Hepatocyte (in vitro differentiated cells): ENCODE results near the gene EXOSC9. TPM values are rescaled to one million over a fixed set of nuclear protein-coding genes. Genes with fewer than 3 reads are reported as not detected.

Experiments used
- DNase-seq: peaks from one replicate; pipeline ENCODE4 v3.0.0-alpha.2; 2016; ENCODE audit warnings: low spot score
- H2AFZ ChIP-seq: fragments of 200-600 bp; sonication (generic); 2 replicates; pipeline ENCODE4 v1.6.0; 2016; ENCODE audit warnings: antibody characterized with exemption, mild to moderate bottlenecking
- H3K27ac ChIP-seq: fragments of 200-600 bp; sonication (generic); 2 replicates; pipeline ENCODE4 v1.5.1; 2016; ENCODE audit warnings: mild to moderate bottlenecking
- H3K27me3 ChIP-seq: fragments of 200-600 bp; sonication (generic); 2 replicates; pipeline ENCODE4 v1.6.1; 2016
- H3K36me3 ChIP-seq: fragments of 200-600 bp; sonication (generic); replicated peaks from 2 replicates; pipeline ENCODE4 v1.5.1; 2016; ENCODE audit warnings: low read depth; ENCODE audit not compliant: insufficient read depth
- H3K4me1 ChIP-seq: fragments of 200-600 bp; sonication (generic); 2 replicates; pipeline ENCODE4 v1.5.1; 2016; ENCODE audit warnings: mild to moderate bottlenecking, moderate library complexity; ENCODE audit not compliant: insufficient read depth
- H3K4me2 ChIP-seq: fragments of 200-600 bp; sonication (generic); 2 replicates; pipeline ENCODE4 v1.6.0; 2016
- H3K4me3 ChIP-seq: fragments of 200-600 bp; sonication (generic); 2 replicates; pipeline ENCODE4 v1.5.1; 2016; ENCODE audit warnings: mild to moderate bottlenecking
- H3K79me2 ChIP-seq: fragments of 200-600 bp; sonication (generic); 2 replicates; pipeline ENCODE4 v1.6.0; 2017; ENCODE audit warnings: mild to moderate bottlenecking
- H3K9me2 ChIP-seq: fragments of 200-600 bp; sonication (generic); replicated peaks from 2 replicates; pipeline ENCODE4 v1.6.0; 2017; ENCODE audit warnings: mild to moderate bottlenecking; ENCODE audit not compliant: insufficient read depth
- H3K9me3 ChIP-seq: fragments of 200-600 bp; sonication (generic); 2 replicates; pipeline ENCODE4 v1.5.1; 2016; ENCODE audit warnings: low read depth, mild to moderate bottlenecking
- H4K20me1 ChIP-seq: fragments of 200-600 bp; sonication (generic); 2 replicates; pipeline ENCODE4 v1.6.0; 2016; ENCODE audit warnings: mild to moderate bottlenecking; ENCODE audit not compliant: insufficient read depth, poor library complexity, severe bottlenecking
- EZH2 ChIP-seq: fragments of 200-600 bp; sonication (generic); IDR thresholded peaks from 2 replicates; pipeline ENCODE4 v1.6.1; 2016; ENCODE audit warnings: antibody characterized with exemption, mild to moderate bottlenecking, borderline replicate concordance
- EZH2phosphoT487 ChIP-seq: fragments of 200-600 bp; sonication (generic); IDR thresholded peaks from one replicate; pipeline ENCODE4 v1.6.1; 2018; ENCODE audit warnings: antibody characterized with exemption, mild to moderate bottlenecking, low read depth, moderate library complexity; ENCODE audit not compliant: unreplicated experiment, severe bottlenecking
- WGBS: methylation state at CpG from one replicate; pipeline ENCODE4 v1.1.6; 2016; ENCODE audit warnings: low lambda C conversion rate; ENCODE audit errors: missing lambda C conversion rate; 5-methylcytosine and 5-hydroxymethylcytosine counted together
- polyA plus RNA-seq: library from polyadenylated mRNA; unstranded; fragments of >200 nt; fragmentation: Nextera tagmentation; extraction: Ambion mirVana; gene quantifications from 2 replicates; pipeline ENCODE4 v1.2.1, GENCODE V29; 2016
- total RNA-seq: library from RNA; depleted of rRNA; stranded (reverse); fragments of >200 nt; gene quantifications from 2 replicates; pipeline ENCODE4 v1.2.3, GENCODE V29; 2014
- TF ChIP-seq, protein P1 (sequence below): fragments of 200-600 bp; sonication (generic); IDR thresholded peaks from 2 replicates; pipeline ENCODE4 v1.5.1; 2016; ENCODE audit warnings: antibody characterized with exemption, mild to moderate bottlenecking; ENCODE audit not compliant: poor library complexity

Gene EXOSC9
- total and polyA plus RNA-seq, 2 experiments from 2014 or later: 14.4 to 23.1 TPM

- 84% methylated on average over 4 of the region's 4 CpGs for WGBS
- H3K4me1 ChIP-seq: no peaks in the 10 kb centered on the region
- TF ChIP-seq, protein P1, sequence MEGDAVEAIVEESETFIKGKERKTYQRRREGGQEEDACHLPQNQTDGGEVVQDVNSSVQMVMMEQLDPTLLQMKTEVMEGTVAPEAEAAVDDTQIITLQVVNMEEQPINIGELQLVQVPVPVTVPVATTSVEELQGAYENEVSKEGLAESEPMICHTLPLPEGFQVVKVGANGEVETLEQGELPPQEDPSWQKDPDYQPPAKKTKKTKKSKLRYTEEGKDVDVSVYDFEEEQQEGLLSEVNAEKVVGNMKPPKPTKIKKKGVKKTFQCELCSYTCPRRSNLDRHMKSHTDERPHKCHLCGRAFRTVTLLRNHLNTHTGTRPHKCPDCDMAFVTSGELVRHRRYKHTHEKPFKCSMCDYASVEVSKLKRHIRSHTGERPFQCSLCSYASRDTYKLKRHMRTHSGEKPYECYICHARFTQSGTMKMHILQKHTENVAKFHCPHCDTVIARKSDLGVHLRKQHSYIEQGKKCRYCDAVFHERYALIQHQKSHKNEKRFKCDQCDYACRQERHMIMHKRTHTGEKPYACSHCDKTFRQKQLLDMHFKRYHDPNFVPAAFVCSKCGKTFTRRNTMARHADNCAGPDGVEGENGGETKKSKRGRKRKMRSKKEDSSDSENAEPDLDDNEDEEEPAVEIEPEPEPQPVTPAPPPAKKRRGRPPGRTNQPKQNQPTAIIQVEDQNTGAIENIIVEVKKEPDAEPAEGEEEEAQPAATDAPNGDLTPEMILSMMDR: no peak
- TF ChIP-seq EZH2phosphoT487 (no peak), EZH2 (no peak)
- no peak for DNase-seq
- H3K9me3 ChIP-seq: no peaks in the 10 kb centered on the region
- H3K4me2 ChIP-seq: no peak overlapping the region
- H3K9me2 ChIP-seq: no peaks in the 10 kb centered on the region
- no peaks in the 10 kb centered on the region for H3K79me2 ChIP-seq
- peaks cover 88% of the 10 kb centered on the region for H3K27me3 ChIP-seq
- H3K4me3 ChIP-seq: no peak overlapping the region
- no peaks in the 10 kb centered on the region for H3K36me3 ChIP-seq
- H2AFZ ChIP-seq: no peak overlapping the region
- H3K27ac ChIP-seq: no peak overlapping the region
- no peaks in the 10 kb centered on the region for H4K20me1 ChIP-seq
Observed at GRCh38 chr4:121767166-121767565, 34.0 kb upstream of the EXOSC9 start.

- no peak overlapping the region for H2AFZ ChIP-seq
- H3K79me2 ChIP-seq: no peaks in the 10 kb centered on the region
- H3K9me2 ChIP-seq: no peaks in the 10 kb centered on the region
- no peaks in the 10 kb centered on the region for H3K36me3 ChIP-seq
- H3K4me1 ChIP-seq: no peaks in the 10 kb centered on the region
- DNase-seq: no peak
- H3K4me3 ChIP-seq: no peak overlapping the region
- H3K4me2 ChIP-seq: no peak overlapping the region
- no peak overlapping the region for H3K27ac ChIP-seq
- no peaks in the 10 kb centered on the region for H4K20me1 ChIP-seq
- TF ChIP-seq EZH2phosphoT487 (no peak), EZH2 (no peak)
- TF ChIP-seq, protein P1: no peak
- peaks cover 71% of the 10 kb centered on the region for H3K27me3 ChIP-seq
- WGBS: 94% methylated on average over 2 of the region's 2 CpGs
- no peaks in the 10 kb centered on the region for H3K9me3 ChIP-seq
Observed at GRCh38 chr4:121769341-121769740, 31.8 kb upstream of the EXOSC9 start.

DNA sequence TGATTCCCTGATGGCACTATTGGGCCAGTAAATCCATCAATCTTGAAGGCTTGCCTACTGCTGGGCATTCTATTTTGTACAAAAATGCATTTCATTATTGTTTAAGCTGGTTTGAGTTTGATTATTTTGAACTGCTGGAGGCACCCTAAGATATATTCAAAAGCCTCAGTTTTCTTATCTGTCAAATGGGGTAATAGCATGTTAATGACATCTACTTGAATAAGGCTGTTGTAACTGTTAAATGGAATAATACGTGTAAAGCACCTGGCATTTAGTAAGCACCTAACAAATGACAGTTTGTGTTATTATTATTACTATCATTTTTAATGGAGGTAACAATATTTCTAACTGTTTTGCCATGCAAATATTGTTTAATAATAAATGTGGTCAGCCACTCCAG is 29.3 kb upstream of the EXOSC9 start:
- peaks cover 46% of the 10 kb centered on the region for H3K27me3 ChIP-seq
- WGBS: 89% methylated on average over 1 of the region's 1 CpG

More for the DNA sequence above, 29.3 kb upstream of the EXOSC9 start:
- H3K4me2 ChIP-seq: no peak overlapping the region
- H3K79me2 ChIP-seq: no peaks in the 10 kb centered on the region
- H3K36me3 ChIP-seq: no peaks in the 10 kb centered on the region
- H3K4me3 ChIP-seq: no peak overlapping the region
- H3K9me2 ChIP-seq: no peaks in the 10 kb centered on the region
- no peak for DNase-seq
- no peak overlapping the region for H2AFZ ChIP-seq
- TF ChIP-seq, protein P1: no peak
- TF ChIP-seq EZH2phosphoT487: no peak
- no peak for TF ChIP-seq EZH2
- H3K9me3 ChIP-seq: no peaks in the 10 kb centered on the region
- H3K4me1 ChIP-seq: no peaks in the 10 kb centered on the region
- H3K27ac ChIP-seq: no peak overlapping the region
- H4K20me1 ChIP-seq: no peaks in the 10 kb centered on the region
